Measurements from ENCODE around the gene UBLCP1.

Gene UBLCP1

GRCh38 chr5:159316519-159317383 lies 53.7 kb downstream of the UBLCP1 start:
- DNase-seq = peak; percentile 41

DNA sequence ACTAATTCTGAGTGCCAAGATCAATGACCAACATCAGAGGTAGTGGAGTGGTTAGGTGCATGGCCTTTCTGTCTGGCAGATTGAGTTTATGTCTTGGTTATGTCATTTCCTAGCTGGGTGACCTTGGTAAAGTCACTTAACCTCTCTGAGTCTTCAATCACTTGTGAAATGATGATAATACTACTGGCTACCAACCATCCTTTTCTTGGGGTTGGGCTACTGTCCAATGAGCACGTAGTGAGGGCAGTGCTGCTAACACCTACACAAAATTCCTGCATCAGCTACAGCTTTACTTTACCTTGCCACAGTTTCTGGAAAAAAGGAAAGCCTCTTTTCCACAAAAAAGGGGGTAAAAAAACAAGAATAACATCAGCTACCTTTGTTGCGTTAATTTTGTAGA lies 54.8 kb downstream of the UBLCP1 start:
- DNase-seq = no peak

DNA sequence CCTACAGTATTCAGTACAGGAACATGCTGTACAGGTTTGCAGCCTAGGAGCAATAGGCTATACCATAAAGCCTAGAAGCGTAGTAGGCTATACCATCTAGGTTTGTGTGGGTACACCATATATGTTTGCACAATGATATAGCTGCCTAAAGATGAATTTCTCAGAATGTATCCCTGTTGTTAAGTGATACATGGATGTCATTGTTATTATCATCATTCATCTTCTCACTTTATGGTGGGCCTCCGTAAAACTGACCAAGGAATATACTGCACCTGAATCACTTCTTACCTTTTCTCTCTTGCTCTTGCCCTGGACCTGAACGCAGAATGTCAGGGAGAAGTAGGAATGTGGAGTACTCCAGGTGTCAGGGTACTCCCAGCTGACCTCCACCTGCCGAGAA lies 55.4 kb downstream of the UBLCP1 start:
- DNase-seq = no peak

- no peak for DNase-seq
Measured at GRCh38 chr5:159319363-159319762, 56.3 kb downstream of the UBLCP1 start.

DNA sequence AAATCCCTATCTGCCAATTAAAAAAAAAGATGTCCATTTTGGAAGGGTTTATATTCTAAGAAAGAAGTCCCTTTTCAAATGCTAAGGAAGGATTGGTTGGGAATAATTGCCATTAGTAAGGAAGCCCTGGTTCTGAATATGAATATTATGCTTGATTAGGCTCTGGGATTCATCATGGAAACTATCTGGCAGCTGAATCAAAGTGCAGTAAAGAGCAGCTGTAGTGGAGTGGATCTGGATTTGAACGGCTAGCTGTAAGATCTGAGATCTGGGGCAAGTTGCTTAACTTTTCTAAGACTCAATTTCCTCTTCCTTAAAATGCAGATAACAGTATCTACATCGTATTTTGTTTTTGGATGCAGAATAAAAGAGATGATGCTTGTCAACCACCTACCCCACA lies 56.7 kb downstream of the UBLCP1 start:
- DNase-seq = no peak

GRCh38 chr5:159322180-159322579 lies 59.1 kb downstream of the UBLCP1 start:
- DNase-seq = no peak

DNA sequence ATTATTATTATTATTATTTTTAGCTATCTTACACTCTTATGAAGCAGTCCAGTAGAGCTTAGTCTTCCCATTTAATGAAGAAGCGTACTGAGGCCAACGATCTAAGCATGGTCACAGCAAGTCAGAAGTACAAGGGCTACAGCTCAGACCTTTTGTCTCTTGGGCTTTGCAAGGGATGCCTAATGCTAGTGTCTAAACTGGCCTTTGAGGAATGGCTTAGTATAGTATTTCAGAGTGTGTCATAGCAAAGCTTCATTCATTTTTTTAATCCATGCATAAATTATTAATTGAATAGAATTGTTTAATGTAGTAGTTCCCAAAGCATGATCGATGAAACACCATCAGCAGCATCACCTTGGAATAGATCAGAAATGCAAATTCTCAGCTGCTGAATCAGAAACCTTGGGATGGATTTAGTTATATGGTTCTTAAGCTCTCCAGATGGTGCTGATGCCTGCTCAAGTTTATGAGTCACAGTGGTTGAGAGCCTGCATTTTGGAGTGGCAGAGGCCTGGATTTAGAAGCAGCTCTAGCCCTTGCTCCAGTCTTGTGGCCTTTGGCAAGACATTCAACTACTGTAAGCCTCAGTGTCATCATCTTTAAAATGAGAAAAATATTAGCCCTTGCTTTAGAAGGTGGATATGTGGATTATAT lies 61.1 kb downstream of the UBLCP1 start:
- no peak for DNase-seq

DNA sequence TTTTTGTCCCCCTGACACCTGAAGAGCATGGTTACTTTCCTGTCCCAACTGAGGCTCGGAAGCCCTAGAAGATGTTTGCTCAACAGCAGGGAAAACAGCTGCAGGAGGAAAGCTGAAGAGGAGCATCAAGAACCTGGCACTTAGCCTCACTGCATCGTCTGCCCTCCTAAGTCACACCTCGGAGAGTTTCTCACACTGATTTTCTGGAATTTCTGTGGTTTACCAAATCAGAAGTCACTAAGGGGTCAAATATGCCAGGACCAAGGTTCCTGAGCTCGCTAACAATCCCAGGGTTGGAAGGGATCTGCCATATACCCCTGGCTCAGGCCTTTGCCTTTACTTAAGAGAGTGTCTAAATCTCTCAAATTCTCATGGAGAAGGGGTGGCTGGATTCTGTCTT lies 61.9 kb downstream of the UBLCP1 start:
- DNase-seq = no peak

- DNase-seq = no peak
Measured at GRCh38 chr5:159330131-159330800, 67.2 kb downstream of the UBLCP1 start, which contains the start of gene IL12B. IL12B (minus strand) TSS chr5:159330487; CDS start chr5:159326782, 3,705 bp downstream.

GRCh38 chr5:159331093-159331973 lies 68.2 kb downstream of the UBLCP1 start:
- peak; percentile 83 for DNase-seq

DNA sequence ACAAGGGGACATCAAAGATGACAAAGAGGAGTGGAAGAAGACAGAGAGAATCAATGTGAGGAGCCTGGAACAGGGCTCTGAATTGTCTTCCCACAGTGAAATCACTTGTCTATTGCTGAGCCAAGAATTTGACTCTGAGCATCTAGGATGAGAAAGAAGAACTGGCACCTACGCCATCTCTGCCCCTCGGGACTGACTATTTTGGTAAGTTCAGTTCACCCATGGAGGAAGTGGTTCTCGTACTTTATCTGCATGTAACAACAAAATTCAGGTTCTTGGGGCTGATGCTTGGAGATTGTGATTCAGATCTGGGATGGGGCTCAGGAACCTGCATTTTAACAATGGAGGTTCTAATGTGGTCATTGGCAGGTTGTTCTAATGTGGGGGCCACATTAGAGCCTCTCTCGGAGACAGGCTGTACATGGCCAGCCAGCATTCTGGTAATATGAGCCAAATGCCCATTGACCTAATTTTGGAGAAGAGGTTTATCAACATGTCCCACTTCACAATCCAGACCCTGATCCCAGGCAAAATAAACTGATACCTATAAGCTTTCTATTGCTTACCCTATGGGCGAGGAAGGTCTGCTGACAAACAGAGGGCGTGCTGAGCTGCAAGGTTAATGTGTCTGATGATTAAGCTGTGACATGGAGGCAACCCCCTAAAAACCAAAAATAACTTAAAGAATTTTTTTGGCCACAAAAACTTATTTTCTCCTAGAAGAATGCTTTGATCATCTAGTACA lies 69.9 kb downstream of the UBLCP1 start:
- no peak for DNase-seq

DNA sequence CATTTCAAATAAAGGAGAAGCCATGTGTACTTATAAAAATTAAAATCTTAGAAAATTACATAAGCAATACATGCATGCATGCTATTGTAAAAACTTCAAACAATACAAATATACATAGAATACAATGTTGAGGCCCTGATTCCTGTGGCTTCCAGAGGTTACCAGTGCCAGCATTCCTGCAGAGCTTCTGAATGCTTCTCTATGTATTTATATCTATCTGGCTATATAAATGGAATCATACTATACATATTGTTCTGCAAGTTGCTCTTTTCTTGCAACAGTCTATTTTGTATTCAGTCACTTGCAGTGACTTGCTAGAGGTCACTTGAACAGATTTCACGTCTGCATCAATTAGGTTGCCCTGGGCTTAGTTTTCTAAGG lies 70.4 kb downstream of the UBLCP1 start:
- no peak for DNase-seq
